ENCODE data around the gene BATF. TPM values are rescaled to one million over a fixed set of nuclear protein-coding genes. Genes with fewer than 3 reads are reported as not detected.

BATF gene
- polyA plus RNA-seq, 1 of the 3 experiments (the other 2 are of a cell fraction) = not detected

DNA sequence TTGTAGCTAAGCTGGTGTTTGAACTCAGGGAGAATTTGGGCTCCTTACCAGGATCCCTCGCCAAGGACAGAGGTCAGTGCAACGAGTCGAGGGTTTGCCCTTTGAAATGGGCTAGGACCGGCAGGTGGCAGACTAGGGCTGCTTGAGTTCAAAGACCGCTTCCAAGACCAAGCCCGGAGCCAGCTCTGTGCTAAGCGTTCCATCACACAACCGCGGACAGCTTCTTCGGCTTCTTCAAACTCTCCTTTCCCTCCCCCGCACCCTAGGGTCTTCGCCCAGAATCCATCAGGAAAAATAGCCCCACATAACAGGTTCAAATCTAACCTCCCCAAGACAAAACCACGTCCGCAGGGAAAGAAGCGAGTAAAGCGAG is 55.4 kb downstream of the BATF start:
- TF ChIP-seq, protein P1, sequence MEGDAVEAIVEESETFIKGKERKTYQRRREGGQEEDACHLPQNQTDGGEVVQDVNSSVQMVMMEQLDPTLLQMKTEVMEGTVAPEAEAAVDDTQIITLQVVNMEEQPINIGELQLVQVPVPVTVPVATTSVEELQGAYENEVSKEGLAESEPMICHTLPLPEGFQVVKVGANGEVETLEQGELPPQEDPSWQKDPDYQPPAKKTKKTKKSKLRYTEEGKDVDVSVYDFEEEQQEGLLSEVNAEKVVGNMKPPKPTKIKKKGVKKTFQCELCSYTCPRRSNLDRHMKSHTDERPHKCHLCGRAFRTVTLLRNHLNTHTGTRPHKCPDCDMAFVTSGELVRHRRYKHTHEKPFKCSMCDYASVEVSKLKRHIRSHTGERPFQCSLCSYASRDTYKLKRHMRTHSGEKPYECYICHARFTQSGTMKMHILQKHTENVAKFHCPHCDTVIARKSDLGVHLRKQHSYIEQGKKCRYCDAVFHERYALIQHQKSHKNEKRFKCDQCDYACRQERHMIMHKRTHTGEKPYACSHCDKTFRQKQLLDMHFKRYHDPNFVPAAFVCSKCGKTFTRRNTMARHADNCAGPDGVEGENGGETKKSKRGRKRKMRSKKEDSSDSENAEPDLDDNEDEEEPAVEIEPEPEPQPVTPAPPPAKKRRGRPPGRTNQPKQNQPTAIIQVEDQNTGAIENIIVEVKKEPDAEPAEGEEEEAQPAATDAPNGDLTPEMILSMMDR (IDR thresholded peaks at IDR 0.05) = peak; percentile 77
- no peak for TF ChIP-seq FOXM1 (IDR thresholded peaks at IDR 0.05; ENCODE audit: low read depth)
- TF ChIP-seq, protein P2, sequence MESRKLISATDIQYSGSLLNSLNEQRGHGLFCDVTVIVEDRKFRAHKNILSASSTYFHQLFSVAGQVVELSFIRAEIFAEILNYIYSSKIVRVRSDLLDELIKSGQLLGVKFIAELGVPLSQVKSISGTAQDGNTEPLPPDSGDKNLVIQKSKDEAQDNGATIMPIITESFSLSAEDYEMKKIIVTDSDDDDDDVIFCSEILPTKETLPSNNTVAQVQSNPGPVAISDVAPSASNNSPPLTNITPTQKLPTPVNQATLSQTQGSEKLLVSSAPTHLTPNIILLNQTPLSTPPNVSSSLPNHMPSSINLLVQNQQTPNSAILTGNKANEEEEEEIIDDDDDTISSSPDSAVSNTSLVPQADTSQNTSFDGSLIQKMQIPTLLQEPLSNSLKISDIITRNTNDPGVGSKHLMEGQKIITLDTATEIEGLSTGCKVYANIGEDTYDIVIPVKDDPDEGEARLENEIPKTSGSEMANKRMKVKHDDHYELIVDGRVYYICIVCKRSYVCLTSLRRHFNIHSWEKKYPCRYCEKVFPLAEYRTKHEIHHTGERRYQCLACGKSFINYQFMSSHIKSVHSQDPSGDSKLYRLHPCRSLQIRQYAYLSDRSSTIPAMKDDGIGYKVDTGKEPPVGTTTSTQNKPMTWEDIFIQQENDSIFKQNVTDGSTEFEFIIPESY (IDR thresholded peaks at IDR 0.05; ENCODE audit: borderline replicate concordance, low read depth) = no peak
- no peak for TF ChIP-seq RXRA (IDR thresholded peaks at IDR 0.05; ENCODE audit: borderline replicate concordance, low read depth)
- TF ChIP-seq, protein P3, sequence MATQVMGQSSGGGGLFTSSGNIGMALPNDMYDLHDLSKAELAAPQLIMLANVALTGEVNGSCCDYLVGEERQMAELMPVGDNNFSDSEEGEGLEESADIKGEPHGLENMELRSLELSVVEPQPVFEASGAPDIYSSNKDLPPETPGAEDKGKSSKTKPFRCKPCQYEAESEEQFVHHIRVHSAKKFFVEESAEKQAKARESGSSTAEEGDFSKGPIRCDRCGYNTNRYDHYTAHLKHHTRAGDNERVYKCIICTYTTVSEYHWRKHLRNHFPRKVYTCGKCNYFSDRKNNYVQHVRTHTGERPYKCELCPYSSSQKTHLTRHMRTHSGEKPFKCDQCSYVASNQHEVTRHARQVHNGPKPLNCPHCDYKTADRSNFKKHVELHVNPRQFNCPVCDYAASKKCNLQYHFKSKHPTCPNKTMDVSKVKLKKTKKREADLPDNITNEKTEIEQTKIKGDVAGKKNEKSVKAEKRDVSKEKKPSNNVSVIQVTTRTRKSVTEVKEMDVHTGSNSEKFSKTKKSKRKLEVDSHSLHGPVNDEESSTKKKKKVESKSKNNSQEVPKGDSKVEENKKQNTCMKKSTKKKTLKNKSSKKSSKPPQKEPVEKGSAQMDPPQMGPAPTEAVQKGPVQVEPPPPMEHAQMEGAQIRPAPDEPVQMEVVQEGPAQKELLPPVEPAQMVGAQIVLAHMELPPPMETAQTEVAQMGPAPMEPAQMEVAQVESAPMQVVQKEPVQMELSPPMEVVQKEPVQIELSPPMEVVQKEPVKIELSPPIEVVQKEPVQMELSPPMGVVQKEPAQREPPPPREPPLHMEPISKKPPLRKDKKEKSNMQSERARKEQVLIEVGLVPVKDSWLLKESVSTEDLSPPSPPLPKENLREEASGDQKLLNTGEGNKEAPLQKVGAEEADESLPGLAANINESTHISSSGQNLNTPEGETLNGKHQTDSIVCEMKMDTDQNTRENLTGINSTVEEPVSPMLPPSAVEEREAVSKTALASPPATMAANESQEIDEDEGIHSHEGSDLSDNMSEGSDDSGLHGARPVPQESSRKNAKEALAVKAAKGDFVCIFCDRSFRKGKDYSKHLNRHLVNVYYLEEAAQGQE (IDR thresholded peaks at IDR 0.05; ENCODE audit: low read depth, low read length) = no peak
- no peak for TF ChIP-seq TEAD4 (IDR thresholded peaks at IDR 0.05; ENCODE audit: borderline replicate concordance, insufficient read depth)
- TF ChIP-seq, protein P4, sequence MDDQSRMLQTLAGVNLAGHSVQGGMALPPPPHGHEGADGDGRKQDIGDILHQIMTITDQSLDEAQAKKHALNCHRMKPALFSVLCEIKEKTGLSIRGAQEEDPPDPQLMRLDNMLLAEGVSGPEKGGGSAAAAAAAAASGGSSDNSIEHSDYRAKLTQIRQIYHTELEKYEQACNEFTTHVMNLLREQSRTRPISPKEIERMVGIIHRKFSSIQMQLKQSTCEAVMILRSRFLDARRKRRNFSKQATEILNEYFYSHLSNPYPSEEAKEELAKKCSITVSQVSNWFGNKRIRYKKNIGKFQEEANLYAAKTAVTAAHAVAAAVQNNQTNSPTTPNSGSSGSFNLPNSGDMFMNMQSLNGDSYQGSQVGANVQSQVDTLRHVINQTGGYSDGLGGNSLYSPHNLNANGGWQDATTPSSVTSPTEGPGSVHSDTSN (IDR thresholded peaks at IDR 0.05) = no peak
- TF ChIP-seq, protein P5, sequence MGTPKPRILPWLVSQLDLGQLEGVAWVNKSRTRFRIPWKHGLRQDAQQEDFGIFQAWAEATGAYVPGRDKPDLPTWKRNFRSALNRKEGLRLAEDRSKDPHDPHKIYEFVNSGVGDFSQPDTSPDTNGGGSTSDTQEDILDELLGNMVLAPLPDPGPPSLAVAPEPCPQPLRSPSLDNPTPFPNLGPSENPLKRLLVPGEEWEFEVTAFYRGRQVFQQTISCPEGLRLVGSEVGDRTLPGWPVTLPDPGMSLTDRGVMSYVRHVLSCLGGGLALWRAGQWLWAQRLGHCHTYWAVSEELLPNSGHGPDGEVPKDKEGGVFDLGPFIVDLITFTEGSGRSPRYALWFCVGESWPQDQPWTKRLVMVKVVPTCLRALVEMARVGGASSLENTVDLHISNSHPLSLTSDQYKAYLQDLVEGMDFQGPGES (IDR thresholded peaks at IDR 0.05; ENCODE audit: low read depth, low read length) = no peak
- 0 out of 2 replicates have a peak, but pooled peaks have one; percentile 6 for TF ChIP-seq MXI1 (IDR thresholded peaks at IDR 0.05; ENCODE audit: low read depth, low read length)
- no peak for TF ChIP-seq YY1 (IDR thresholded peaks at IDR 0.05; ENCODE audit: low read depth)
- TF ChIP-seq MEF2A (IDR thresholded peaks at IDR 0.05; ENCODE audit: borderline replicate concordance, low read depth) = no peak
- no peak for TF ChIP-seq POLR2AphosphoS5 (IDR thresholded peaks at IDR 0.05; ENCODE audit: low read depth, low read length)
- TF ChIP-seq TAF1 (IDR thresholded peaks at IDR 0.05; ENCODE audit: borderline replicate concordance, low read depth, low read length) = no peak
- TF ChIP-seq GABPA (IDR thresholded peaks at IDR 0.05; ENCODE audit: low read depth) = no peak
- peak; percentile 91 for TF ChIP-seq SMC3 (IDR thresholded peaks at IDR 0.05; ENCODE audit: low read depth, low read length)
- no peak for TF ChIP-seq RFX5 (IDR thresholded peaks at IDR 0.05; ENCODE audit: low read length)
- TF ChIP-seq FOXJ3 (CRISPR knock-in tag; IDR thresholded peaks at IDR 0.05) = no peak
- peak; percentile 89 for TF ChIP-seq RAD21 (IDR thresholded peaks at IDR 0.05; ENCODE audit: low read length)
- no peak for TF ChIP-seq ELF1 (IDR thresholded peaks at IDR 0.05)
- TF ChIP-seq FOSL2 (IDR thresholded peaks at IDR 0.05; ENCODE audit: borderline replicate concordance, low read depth) = no peak
- DNase-seq = peak; percentile 87
- CTCF ChIA-PET = interaction anchor here (0.5 to 15.0 kb wide), 52 partner anchors 9 to 809 kb away, joined by 3 to 439 read pairs (median 4); partner anchors contain the start of genes ERG28, TGFB3 and TTLL5

More for the DNA sequence above, 55.4 kb downstream of the BATF start:
- Histone ChIP-seq H3K27me3 (ENCODE audit: insufficient read depth) (peaks cover 35% of the 10 kb centered on the region), H3K27ac (ENCODE audit: low read depth in 2 of 2, low read length in 1 of 2) (no peak overlapping the region), H3K9ac (no peak overlapping the region), H2AFZ (ENCODE audit: low read depth) (peak overlapping the region; percentile 99), H3K9me3 (no peaks in the 10 kb centered on the region), H3F3A (replicated peaks; ENCODE audit: insufficient read depth) (peaks cover 5% of the 10 kb centered on the region), H4K20me1 (ENCODE audit: insufficient read depth) (no peaks in the 10 kb centered on the region), H3K4me3 (ENCODE audit: low read depth in 2 of 2, low read length in 1 of 2) (peak overlapping the region; percentile 57 to 82), H3K4me2 (peak overlapping the region; percentile 100), H3K79me2 (ENCODE audit: insufficient read depth) (no peaks in the 10 kb centered on the region), H3K9me2 (no peaks in the 10 kb centered on the region), H3K4me1 (ENCODE audit: control insufficient read depth in 1 of 2, insufficient read depth in 2 of 2, low read depth in 1 of 2, low read length in 1 of 2) (peaks cover 0 to 11% of the 10 kb centered on the region in 2 experiments; a peak in 1 of 4 replicates), H3K36me3 (replicated peaks in 1 of 2; ENCODE audit: control insufficient read depth in 1 of 2, insufficient read depth in 2 of 2, low read length in 1 of 2) (no peaks in the 10 kb centered on the region)
- POLR2A ChIA-PET = interaction anchor here (1.2 kb wide), 1 partner anchor 9 kb away, joined by 3 read pairs; no protein-coding TSS in a partner anchor
- WGBS (ENCODE audit: low lambda C conversion rate) = 0% methylated on average over 13 of the region's 16 CpGs
